Neural progenitor cell (in vitro differentiated cells): ENCODE results near the gene SPEN.

Experiments
- CTCF ChIP-seq: fragments of 200-600 bp; sonication (generic); IDR thresholded peaks from 2 replicates; pipeline ENCODE4 v1.5.1; 2017; ENCODE audit warnings: antibody characterized with exemption, mild to moderate bottlenecking
- EZH2 ChIP-seq: fragments of 200-600 bp; sonication (generic); IDR thresholded peaks from 2 replicates; pipeline ENCODE4 v1.6.1; 2017; ENCODE audit warnings: antibody characterized with exemption, mild to moderate bottlenecking, moderate library complexity

GRCh38 chr1:15804060-15804459 lies 43.4 kb upstream of the SPEN start:
- TF ChIP-seq CTCF (no peak), EZH2 (no peak)
